HL-60/S4 treated with phorbol 12-myristate 13-acetate at 8.2 ng/mL for 4 days and 3 days (cell line): ENCODE data around the gene NELFE.
"Not testable (repeated sequence)": the region's sequence is repeated elsewhere in the genome, so short reads cannot be mapped to it uniquely, and the experiment has no call there.

Source experiments
- in situ Hi-C: fragments of 300-500 bp; cut with MboI; formaldehyde crosslinking; loops from 2 replicates; pipeline ENCODE4 v1.15.0; 2022; ENCODE audit warnings: low sequenced_read_pairs

The NELFE gene

GRCh38 chr6:31958741-31959739, at the start of gene NELFE, which contains the start of gene SKIC2:
Gene NELFE (minus strand): TSS chr6:31958971. CDS start chr6:31958446, 525 bp downstream.
Gene SKIC2 (plus strand): TSS chr6:31959175. CDS start chr6:31959193, 18 bp downstream.
- in situ Hi-C loops, result loop anchor here (25.0 kb wide), 1 partner anchor 297 kb away; the partner anchor contains the start of genes APOM, BAG6, C6orf47 and CSNK2B

- in situ Hi-C loops, result not testable (repeated sequence)
Measured at GRCh38 chr6:32008037-32008436, 49.3 kb upstream of the NELFE start.

- in situ Hi-C loops, result not testable (repeated sequence)
Measured at GRCh38 chr6:32007086-32007485, 48.3 kb upstream of the NELFE start.

GRCh38 chr6:32005991-32006529, 47.3 kb upstream of the NELFE start:
- in situ Hi-C loops, result not testable (repeated sequence)

GRCh38 chr6:32005538-32005880, 46.7 kb upstream of the NELFE start:
- in situ Hi-C loops, result not testable (repeated sequence)

GRCh38 chr6:32004864-32005537, 46.2 kb upstream of the NELFE start:
- in situ Hi-C loops, result not testable (repeated sequence)

- in situ Hi-C loops, result not testable (repeated sequence)
Measured at GRCh38 chr6:32004393-32004792, 45.6 kb upstream of the NELFE start.

GRCh38 chr6:32003301-32003700, 44.5 kb upstream of the NELFE start:
- in situ Hi-C loops, result not testable (repeated sequence)

- in situ Hi-C loops, result not testable (repeated sequence)
Measured at GRCh38 chr6:32002546-32003268, 43.9 kb upstream of the NELFE start.

GRCh38 chr6:31996385-31996784, 37.6 kb upstream of the NELFE start:
- in situ Hi-C loops, result not testable (repeated sequence)

- in situ Hi-C loops, result not testable (repeated sequence)
Measured at GRCh38 chr6:31994421-31994820, 35.6 kb upstream of the NELFE start.

- in situ Hi-C loops, result not testable (repeated sequence)
Measured at GRCh38 chr6:31989363-31989762, 30.6 kb upstream of the NELFE start.

GRCh38 chr6:31981744-31982143, 23.0 kb upstream of the NELFE start, which contains the start of gene C4A:
Gene C4A (plus strand): TSS chr6:31982057. CDS start chr6:31982108, 51 bp downstream.
- in situ Hi-C loops, result not testable (repeated sequence)

GRCh38 chr6:31980998-31981397, 22.2 kb upstream of the NELFE start:
- in situ Hi-C loops, result not testable (repeated sequence)

- in situ Hi-C loops, result not testable (repeated sequence)
Measured at GRCh38 chr6:31980195-31980876, 21.6 kb upstream of the NELFE start.

- in situ Hi-C loops, result no loop called here
Measured at GRCh38 chr6:31979238-31979898, 20.6 kb upstream of the NELFE start.

GRCh38 chr6:31978831-31979230, 20.1 kb upstream of the NELFE start:
- in situ Hi-C loops, result no loop called here

GRCh38 chr6:31977816-31978431, 19.2 kb upstream of the NELFE start:
- in situ Hi-C loops, result no loop called here

GRCh38 chr6:31976065-31976464, 17.3 kb upstream of the NELFE start:
- in situ Hi-C loops, result not testable (repeated sequence)
